Naive thymus-derived CD4-positive, alpha-beta T cell (primary cell): ENCODE data around the gene CPOX. TPM values are rescaled to one million over a fixed set of nuclear protein-coding genes. Genes with fewer than 3 reads are reported as not detected.

Source experiments
- ATAC-seq: fragments of 150-1000 bp; cut with Tn5 transposase; 2 replicates; pipeline ENCODE4 v1.10.0; 2021; ENCODE audit warnings: mild to moderate bottlenecking, moderate library complexity
- CTCF ChIA-PET: fragments of 350-600 bp; sonication (Branson Sonifier 250); formaldehyde crosslinking; loops from one replicate; lab custom pipeline; 2021; ENCODE audit warnings: antibody characterized with exemption; lab: Charles Lee
- POLR2A ChIA-PET: fragments of 350-600 bp; sonication (Branson Sonifier 250); formaldehyde crosslinking; loops from one replicate; lab custom pipeline; 2021; ENCODE audit warnings: antibody characterized with exemption, inconsistent platforms; lab: Charles Lee
- DNase-seq, 9 donors: peaks; one replicate each; pipeline versions ENCODE4 v3.0.0 to v3.0.0-alpha.2; 2020 to 2022; ENCODE audit warnings: mixed read lengths in 1 of 9
- H3K27ac ChIP-seq: one replicate; pipeline ENCODE4 v1.7.0; 2013; ENCODE audit warnings: mild to moderate bottlenecking, low read depth, low read length, moderate library complexity
- H3K27me3 ChIP-seq, 2 donors: one replicate each; pipeline ENCODE4 v1.7.0; 2013; ENCODE audit warnings: low read length in 2 of 2, mild to moderate bottlenecking in 2 of 2, moderate library complexity in 2 of 2; ENCODE audit not compliant: control insufficient read depth in 2 of 2, insufficient read depth in 2 of 2
- H3K36me3 ChIP-seq, 3 experiments: 1 replicate in 2 of 3; 2 replicates in 1 of 3; pipeline ENCODE4 v1.7.0; 2013; ENCODE audit warnings: low read length in 3 of 3, mild to moderate bottlenecking in 3 of 3, moderate library complexity in 1 of 3; ENCODE audit not compliant: insufficient read depth in 3 of 3, control insufficient read depth in 2 of 3
- H3K4me1 ChIP-seq, 2 donors: one replicate each; pipeline ENCODE4 v1.7.0; 2013; ENCODE audit warnings: low read length in 2 of 2, mild to moderate bottlenecking in 2 of 2, moderate library complexity in 1 of 2; ENCODE audit not compliant: control insufficient read depth in 2 of 2, insufficient read depth in 2 of 2
- H3K4me3 ChIP-seq: 2 replicates; pipeline ENCODE4 v1.7.0; 2013; ENCODE audit warnings: mild to moderate bottlenecking, low read length
- H3K9me3 ChIP-seq, 3 experiments: 1 replicate in 2 of 3; 2 replicates in 1 of 3; pipeline ENCODE4 v1.7.0; 2013; ENCODE audit warnings: low read length in 3 of 3; ENCODE audit not compliant: control insufficient read depth in 2 of 3
- H3K27ac Mint-ChIP-seq, 9 donors: one replicate each; pipeline ENCODE4 v1.8.0; 2020 to 2022; ENCODE audit warnings: mixed read lengths in 9 of 9, mild to moderate bottlenecking in 8 of 9, moderate library complexity in 5 of 9, inconsistent platforms in 2 of 9
- H3K27me3 Mint-ChIP-seq, 5 donors: one replicate each; pipeline ENCODE4 v1.8.0; 2021 to 2022; ENCODE audit warnings: mixed read lengths in 5 of 5, mild to moderate bottlenecking in 1 of 5
- H3K36me3 Mint-ChIP-seq, 5 donors: one replicate each; pipeline ENCODE4 v1.8.0; 2020 to 2022; ENCODE audit warnings: mixed read lengths in 5 of 5, mild to moderate bottlenecking in 3 of 5, inconsistent platforms in 1 of 5
- H3K4me1 Mint-ChIP-seq, 7 donors: one replicate each; pipeline ENCODE4 v1.8.0; 2020 to 2022; ENCODE audit warnings: mixed read lengths in 7 of 7, mild to moderate bottlenecking in 3 of 7, inconsistent platforms in 1 of 7
- H3K4me3 Mint-ChIP-seq, 10 donors: one replicate each; pipeline ENCODE4 v1.8.0; 2020 to 2022; ENCODE audit warnings: mild to moderate bottlenecking in 10 of 10, mixed read lengths in 10 of 10, moderate library complexity in 6 of 10, inconsistent platforms in 2 of 10
- H3K9me3 Mint-ChIP-seq, 11 donors: one replicate each; pipeline ENCODE4 v1.8.0; 2020 to 2022; ENCODE audit warnings: mixed read lengths in 11 of 11, mild to moderate bottlenecking in 4 of 11, inconsistent platforms in 1 of 11, moderate library complexity in 1 of 11
- intact Hi-C, 2 donors: fragments of 100-400 bp; cut with micrococcal nuclease; formaldehyde crosslinking; loops; one replicate each; pipeline ENCODE4 v1.15.1; 2023
- polyA plus RNA-seq, 2 donors: library from polyadenylated mRNA; unstranded; fragments of 300-500 nt; fragmentation: Illumina TruSeq; gene quantifications; one replicate each; pipeline ENCODE4 v1.2.3, GENCODE V29; 2021
- total RNA-seq, 6 experiments: library from RNA in 5 of 6; stranded (reverse) in 5 of 6; gene quantifications; 1 replicate in 5 of 6; 2 replicates in 1 of 6; pipeline ENCODE4 v1.2.3 and lab custom pipeline; 2021 to 2026

CPOX gene
- total and polyA plus RNA-seq, 7 experiments from 2014 or later: 2.7 to 67.5 (median 12.2) TPM

- POLR2A ChIA-PET: no interaction called here
- DNase-seq (no peak), ATAC-seq (no peak)
- H3K4me3 Mint-ChIP-seq: no peak overlapping the region
- H3K4me1 ChIP-seq: no peaks in the 10 kb centered on the region
- H3K27ac ChIP-seq: no peak overlapping the region
- no peak overlapping the region for H3K27ac Mint-ChIP-seq
- CTCF ChIA-PET: interaction anchor here (0.8 kb wide), 1 partner anchor 296 kb away, joined by 3 read pairs; no protein-coding TSS in a partner anchor
- no peaks in the 10 kb centered on the region for H3K4me1 Mint-ChIP-seq
- no peaks in the 10 kb centered on the region for H3K9me3 ChIP-seq
- H3K36me3 ChIP-seq: no peaks in the 10 kb centered on the region
- H3K27me3 ChIP-seq: no peaks in the 10 kb centered on the region
- peaks cover 0 to 3% (median 0%) of the 10 kb centered on the region in 11 donors for H3K9me3 Mint-ChIP-seq
- H3K36me3 Mint-ChIP-seq: no peaks in the 10 kb centered on the region
- H3K4me3 ChIP-seq: no peak overlapping the region
- intact Hi-C loops: no loop called here
- H3K27me3 Mint-ChIP-seq: peaks cover 0 to 6% (median 0%) of the 10 kb centered on the region in 5 donors
Measured at GRCh38 chr3:98626151-98626550, 32.7 kb upstream of the CPOX start.

GRCh38 chr3:98623572-98624280, 30.3 kb upstream of the CPOX start:
- ATAC-seq (no peak), DNase-seq (no peak)
- Mint-ChIP-seq H3K4me1 (no peaks in the 10 kb centered on the region), H3K9me3 (peaks cover 0 to 3% (median 0%) of the 10 kb centered on the region in 11 donors), H3K36me3 (no peaks in the 10 kb centered on the region), H3K4me3 (no peak overlapping the region), H3K27me3 (peaks cover 0 to 3% (median 0%) of the 10 kb centered on the region in 5 donors), H3K27ac (no peak overlapping the region)
- no peak overlapping the region for H3K4me3 ChIP-seq
- no peaks in the 10 kb centered on the region for H3K36me3 ChIP-seq
- no peak overlapping the region for H3K27ac ChIP-seq
- H3K4me1 ChIP-seq: no peaks in the 10 kb centered on the region
- ChIA-PET CTCF (no interaction called here), POLR2A (interaction anchor here (0.6 kb wide), 1 partner anchor 29 kb away, joined by 3 read pairs; no protein-coding TSS in a partner anchor)
- H3K9me3 ChIP-seq: no peaks in the 10 kb centered on the region
- no peaks in the 10 kb centered on the region for H3K27me3 ChIP-seq
- intact Hi-C loops: no loop called here

DNA sequence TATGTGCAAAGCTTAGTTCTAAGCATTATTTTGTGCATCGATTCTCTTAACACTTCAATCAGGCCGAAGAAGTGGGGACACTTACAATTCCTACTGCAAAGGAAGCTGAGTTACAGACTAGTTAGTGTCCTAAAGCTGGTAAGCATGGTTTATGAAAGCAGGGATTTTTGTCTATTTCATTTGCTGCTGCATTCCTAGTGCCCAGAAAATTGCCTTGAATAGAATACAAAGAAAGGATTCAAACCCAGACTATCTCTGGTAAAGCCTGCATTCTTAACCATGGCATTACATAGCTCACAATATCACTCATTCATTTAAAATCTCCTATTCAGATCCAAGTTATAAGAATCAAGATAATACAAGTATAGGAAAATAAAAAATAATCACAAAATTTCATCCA, 24.4 kb upstream of the CPOX start:
- Histone ChIP-seq H3K27me3 (no peaks in the 10 kb centered on the region), H3K4me3 (no peak overlapping the region), H3K4me1 (no peaks in the 10 kb centered on the region), H3K9me3 (no peaks in the 10 kb centered on the region), H3K36me3 (no peaks in the 10 kb centered on the region), H3K27ac (no peak overlapping the region)
- no peak for DNase-seq
- Mint-ChIP-seq H3K27me3 (peaks cover 0 to 22% (median 0%) of the 10 kb centered on the region in 5 donors), H3K4me1 (peaks cover 0 to 3% (median 0%) of the 10 kb centered on the region in 7 donors), H3K27ac (no peak overlapping the region), H3K4me3 (no peak overlapping the region), H3K36me3 (no peaks in the 10 kb centered on the region), H3K9me3 (peaks cover 0 to 2% (median 0%) of the 10 kb centered on the region in 11 donors)
- CTCF ChIA-PET: no interaction called here
- intact Hi-C loops: no loop called here
- no peak for ATAC-seq
- POLR2A ChIA-PET: no interaction called here

- no peak overlapping the region for H3K27ac ChIP-seq
Measured at GRCh38 chr3:98613616-98614015, 20.2 kb upstream of the CPOX start.

GRCh38 chr3:98612996-98613517, 19.6 kb upstream of the CPOX start:
- intact Hi-C loops: no loop called here
- no peak for DNase-seq
- ATAC-seq: peak; percentile 38
- H3K27ac Mint-ChIP-seq: no peak overlapping the region
- CTCF ChIA-PET: interaction anchor here (0.6 to 0.7 kb wide), 2 partner anchors 15 to 625 kb away, joined by 3 to 7 read pairs; no protein-coding TSS in a partner anchor
- H3K4me1 ChIP-seq: no peaks in the 10 kb centered on the region
- POLR2A ChIA-PET: no interaction called here
- H3K4me1 Mint-ChIP-seq: peaks cover 0 to 7% (median 0%) of the 10 kb centered on the region in 7 donors
- peaks cover 0 to 39% (median 11%) of the 10 kb centered on the region in 5 donors for H3K27me3 Mint-ChIP-seq
- H3K36me3 Mint-ChIP-seq: peaks cover 0 to 4% (median 0%) of the 10 kb centered on the region in 5 donors
- no peak overlapping the region for H3K4me3 ChIP-seq
- H3K27me3 ChIP-seq: no peaks in the 10 kb centered on the region
- H3K36me3 ChIP-seq: no peaks in the 10 kb centered on the region
- no peaks in the 10 kb centered on the region for H3K9me3 ChIP-seq
- no peak overlapping the region for H3K27ac ChIP-seq
- peaks cover 0 to 21% (median 6%) of the 10 kb centered on the region in 11 donors for H3K9me3 Mint-ChIP-seq
- H3K4me3 Mint-ChIP-seq: no peak overlapping the region

More at GRCh38 chr3:98613616-98614015, 20.2 kb upstream of the CPOX start:
- ATAC-seq (no peak), DNase-seq (no peak)
- H3K36me3 Mint-ChIP-seq: peaks cover 0 to 4% (median 0%) of the 10 kb centered on the region in 5 donors
- no peaks in the 10 kb centered on the region for H3K4me1 ChIP-seq
- no peak overlapping the region for H3K27ac Mint-ChIP-seq
- H3K9me3 ChIP-seq: no peaks in the 10 kb centered on the region
- no peaks in the 10 kb centered on the region for H3K36me3 ChIP-seq
- no peaks in the 10 kb centered on the region for H3K27me3 ChIP-seq
- H3K4me1 Mint-ChIP-seq: peaks cover 0 to 7% (median 0%) of the 10 kb centered on the region in 7 donors
- ChIA-PET POLR2A (no interaction called here), CTCF (interaction anchor here (0.7 kb wide), 1 partner anchor 15 kb away, joined by 3 read pairs; no protein-coding TSS in a partner anchor)
- H3K9me3 Mint-ChIP-seq: peaks cover 0 to 19% (median 6%) of the 10 kb centered on the region in 11 donors
- peaks cover 0 to 42% (median 11%) of the 10 kb centered on the region in 5 donors for H3K27me3 Mint-ChIP-seq
- intact Hi-C loops: no loop called here
- H3K4me3 Mint-ChIP-seq: no peak overlapping the region
- H3K4me3 ChIP-seq: no peak overlapping the region

- Mint-ChIP-seq H3K27ac (no peak overlapping the region), H3K4me1 (peaks cover 0 to 7% (median 0%) of the 10 kb centered on the region in 7 donors), H3K36me3 (peaks cover 0 to 4% (median 0%) of the 10 kb centered on the region in 5 donors), H3K9me3 (peaks cover 0 to 21% (median 6%) of the 10 kb centered on the region in 11 donors), H3K4me3 (no peak overlapping the region), H3K27me3 (peaks cover 0 to 35% (median 11%) of the 10 kb centered on the region in 5 donors)
- H3K27ac ChIP-seq: no peak overlapping the region
- no peak overlapping the region for H3K4me3 ChIP-seq
- ATAC-seq: no peak
- POLR2A ChIA-PET: no interaction called here
- no peaks in the 10 kb centered on the region for H3K9me3 ChIP-seq
- no peaks in the 10 kb centered on the region for H3K36me3 ChIP-seq
- no peak for DNase-seq
- CTCF ChIA-PET: interaction anchor here (0.6 kb wide), 1 partner anchor 625 kb away, joined by 7 read pairs; no protein-coding TSS in a partner anchor
- intact Hi-C loops: no loop called here
- H3K4me1 ChIP-seq: no peaks in the 10 kb centered on the region
- no peaks in the 10 kb centered on the region for H3K27me3 ChIP-seq
Measured at GRCh38 chr3:98612587-98612986, 19.2 kb upstream of the CPOX start.
